ENCODE data around the gene PEX3. TPM values are rescaled to one million over a fixed set of nuclear protein-coding genes. Genes with fewer than 3 reads are reported as not detected.

PEX3 gene
- total RNA-seq, 1 experiment from 2014 or later = 17.9 TPM

GRCh38 chr6:143536866-143537691, 86.5 kb downstream of the PEX3 start:
- H3K18ac ChIP-seq (ENCODE audit: insufficient read length, low read depth, low read length) = no peak overlapping the region
- Mint-ChIP-seq H3K27ac (no peak overlapping the region), H3K36me3 (ENCODE audit: insufficient read depth in 1 of 3, low read depth in 3 of 3) (no peaks in the 10 kb centered on the region; a peak in 1 of 7 replicates), H3K9me3 (no peaks in the 10 kb centered on the region), H3K4me1 (peaks cover 23 to 29% of the 10 kb centered on the region in 2 experiments), H3K4me3 (peak overlapping the region; percentile 66 to 80), H3K27me3 (ENCODE audit: low read depth) (peaks cover 48% of the 10 kb centered on the region)
- no peak overlapping the region for H4K8ac ChIP-seq (replicated peaks; ENCODE audit: insufficient read length, low read depth, low read length)
- H3K23me2 ChIP-seq (ENCODE audit: insufficient read length, low read depth, low read length, poor library complexity, severe bottlenecking) = peaks cover 9% of the 10 kb centered on the region
- H3K4me2 ChIP-seq (ENCODE audit: insufficient read depth, insufficient read length, low read length) = peak overlapping the region; percentile 77
- H3K79me1 ChIP-seq (ENCODE audit: insufficient read depth, low read depth, low read length, poor library complexity, severe bottlenecking) = no peaks in the 10 kb centered on the region
- peak; percentile 67 for DNase-seq
- H3K27me3 ChIP-seq (ENCODE audit: insufficient read depth, low read length) = peaks cover 4% of the 10 kb centered on the region; the same call in 1 of the 2 replicates
- H2BK12ac ChIP-seq (ENCODE audit: insufficient read length, low read depth, low read length) = no peak overlapping the region
- H2AK5ac ChIP-seq (ENCODE audit: insufficient read length, low read length) = no peak overlapping the region
- no peak overlapping the region for H2BK120ac ChIP-seq (ENCODE audit: low read depth, low read length, poor library complexity, severe bottlenecking)
- H3K4me1 ChIP-seq (ENCODE audit: insufficient read depth, low read length) = peaks cover 4% of the 10 kb centered on the region; the same call in 1 of the 2 replicates
- TF ChIP-seq CTCF (conservative IDR thresholded peaks at IDR 0.05) = peak; percentile 57
- no peak overlapping the region for H3T11ph ChIP-seq (ENCODE audit: low read length)
- no peak overlapping the region for H4K5ac ChIP-seq (ENCODE audit: insufficient read length, low read depth, low read length)
- H4K91ac ChIP-seq (ENCODE audit: insufficient read length, low read depth, low read length) = no peak overlapping the region
- H3K9ac ChIP-seq (ENCODE audit: extremely low read depth, insufficient read length, low read length) = no peak overlapping the region
- no peaks in the 10 kb centered on the region for H4K20me1 ChIP-seq (ENCODE audit: control insufficient read depth, insufficient read depth, insufficient read length)
- H3K27ac ChIP-seq (ENCODE audit: insufficient read length, low read depth, low read length) = no peak overlapping the region
- no CpG with 5 or more reads among the region's 103 CpGs for WGBS (ENCODE audit: extremely low coverage, insufficient read length, low lambda C conversion rate)
- H3K56ac ChIP-seq (ENCODE audit: insufficient read length, low read depth, low read length) = no peak overlapping the region
- H2BK15ac ChIP-seq (ENCODE audit: low read depth, low read length) = no peak overlapping the region
- peak overlapping the region; percentile 82; the same call in 1 of the 2 replicates for H3K14ac ChIP-seq (ENCODE audit: insufficient read depth, low read length)
- H2BK20ac ChIP-seq (ENCODE audit: low read depth, low read length, poor library complexity, severe bottlenecking) = no peak overlapping the region
- no peak overlapping the region for H3K23ac ChIP-seq (ENCODE audit: insufficient read length, low read depth, low read length)
- no peaks in the 10 kb centered on the region for H3K79me2 ChIP-seq (ENCODE audit: insufficient read depth, low read length)
- H2BK5ac ChIP-seq (ENCODE audit: insufficient read length, low read length) = no peak overlapping the region
- H3K9me3 ChIP-seq (ENCODE audit: control insufficient read depth, low read depth, low read length) = no peaks in the 10 kb centered on the region
- no peak overlapping the region for H3K4ac ChIP-seq (ENCODE audit: low read depth, low read length)
- H2AFZ ChIP-seq (ENCODE audit: low read length) = peak overlapping the region; percentile 5
